ENCODE results near the gene COX17. TPM values are rescaled to one million over a fixed set of nuclear protein-coding genes. Genes with fewer than 3 reads are reported as not detected.

COX17 gene
- total RNA-seq, 2 experiments from 2014 or later: 104 to 113 TPM

DNA sequence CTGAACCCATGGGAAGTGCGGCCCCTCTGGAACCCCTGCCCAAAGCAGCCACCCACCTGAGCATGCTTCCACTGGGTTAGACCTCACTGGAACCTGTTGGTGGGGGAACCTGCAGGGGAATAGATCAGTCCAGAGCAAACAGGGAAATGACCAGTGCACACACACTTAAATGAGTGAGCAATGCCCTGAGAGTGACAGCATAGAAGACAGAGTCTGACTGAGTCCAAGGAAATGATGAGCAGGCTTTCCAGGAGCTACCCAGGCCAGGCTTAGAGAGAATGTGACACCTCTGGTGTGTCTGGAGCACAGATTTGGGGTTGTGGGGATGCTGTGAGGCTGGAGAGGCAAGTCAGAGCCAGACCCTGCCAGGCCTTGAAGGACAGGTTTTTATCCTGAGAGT lies 51.0 kb downstream of the COX17 start:
- no peak overlapping the region for H3K4me3 Mint-ChIP-seq
- no peaks in the 10 kb centered on the region for H3K36me3 Mint-ChIP-seq (ENCODE audit: low read depth)
- CTCF ChIA-PET: interaction anchor here (0.9 kb wide), 1 partner anchor 27 kb away, joined by 4 read pairs; no protein-coding TSS in a partner anchor

DNA sequence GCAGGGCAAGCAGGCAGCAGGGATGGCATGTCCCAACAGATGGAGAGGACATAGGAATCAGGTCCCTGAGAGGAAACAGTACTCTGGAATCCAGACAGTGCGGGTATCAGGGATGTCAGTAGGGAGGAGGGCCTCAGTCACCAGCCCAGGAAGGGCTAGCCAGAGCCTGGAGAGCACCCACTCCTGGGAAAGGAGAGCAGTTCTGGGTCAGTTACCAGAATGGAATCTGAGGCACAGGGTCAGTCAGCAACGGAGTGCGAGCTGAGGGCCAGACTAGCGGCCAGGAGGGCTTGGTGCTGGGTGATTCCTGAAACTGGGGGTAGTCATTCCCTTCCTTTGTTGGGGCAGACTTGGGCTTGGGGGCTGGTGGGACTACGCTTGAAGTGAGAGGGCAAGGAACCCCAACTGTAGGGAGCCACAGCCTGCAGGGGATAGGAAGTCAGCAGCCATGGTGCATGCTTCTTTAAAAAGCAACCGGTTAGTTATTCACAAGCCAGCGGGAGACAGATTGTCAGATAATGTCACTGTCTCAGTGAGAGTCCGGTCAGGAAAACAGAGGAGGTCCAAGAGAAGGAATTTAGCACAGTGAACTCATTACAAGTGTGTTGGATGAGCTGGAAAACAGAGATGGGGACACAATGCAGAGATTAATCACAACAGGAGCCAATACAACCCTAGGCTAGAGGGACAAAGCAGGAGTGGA lies 51.6 kb downstream of the COX17 start:
- Mint-ChIP-seq H3K4me3 (no peak overlapping the region), H3K4me1 (ENCODE audit: low read depth) (peaks cover 20% of the 10 kb centered on the region), H3K36me3 (ENCODE audit: low read depth) (no peaks in the 10 kb centered on the region), H3K27me3 (ENCODE audit: low read depth) (peaks cover 14% of the 10 kb centered on the region), H3K9me3 (no peaks in the 10 kb centered on the region), H3K27ac (no peak overlapping the region)
- intact Hi-C loops (cut with micrococcal nuclease): loop anchor here (1.0 kb wide), 1 partner anchor 20 kb away; no protein-coding TSS in a partner anchor
- DNase-seq: no peak
- CTCF ChIA-PET: no interaction called here

More for the DNA sequence above, 51.0 kb downstream of the COX17 start:
- H3K27ac Mint-ChIP-seq: no peak overlapping the region
- peaks cover 14% of the 10 kb centered on the region for H3K27me3 Mint-ChIP-seq (ENCODE audit: low read depth)
- no peaks in the 10 kb centered on the region for H3K9me3 Mint-ChIP-seq
- intact Hi-C loops (cut with micrococcal nuclease): loop anchor here (1.0 kb wide), 1 partner anchor 21 kb away; no protein-coding TSS in a partner anchor
- DNase-seq: no peak
- H3K4me1 Mint-ChIP-seq (ENCODE audit: low read depth): peaks cover 24% of the 10 kb centered on the region

DNA sequence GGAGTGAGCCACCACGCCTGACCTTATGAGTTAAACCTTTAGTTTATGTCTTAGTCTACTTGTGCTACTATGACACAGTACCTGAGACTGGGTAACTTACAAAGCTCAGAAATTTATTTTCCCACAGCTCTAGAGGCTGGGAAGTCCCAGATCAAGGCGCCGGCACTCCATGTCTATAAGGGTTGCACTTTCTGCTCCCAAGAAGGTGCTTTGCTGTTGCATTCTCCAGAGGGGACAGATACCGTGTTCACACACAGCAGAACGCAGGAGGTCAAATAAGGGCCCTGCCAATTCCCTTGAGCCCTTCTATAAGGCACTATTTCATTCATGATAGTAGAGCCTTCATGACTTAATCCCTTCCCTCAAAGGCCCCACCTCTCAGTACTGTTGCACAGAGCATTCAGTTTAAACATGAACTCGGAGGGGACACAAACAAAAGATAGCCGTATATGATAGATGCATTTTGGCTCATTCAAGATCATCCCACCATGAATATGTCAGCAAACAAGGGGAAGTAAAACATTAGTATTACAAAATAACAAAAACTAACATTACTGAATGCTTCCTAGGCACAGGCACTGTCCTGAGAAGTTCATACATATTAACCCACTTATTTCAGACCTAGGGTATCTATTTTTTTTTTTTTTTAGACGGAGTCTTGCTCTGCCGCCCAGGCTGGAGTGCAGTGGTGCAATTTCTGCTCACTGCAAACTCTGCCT lies 53.0 kb downstream of the COX17 start:
- Mint-ChIP-seq H3K4me1 (ENCODE audit: low read depth) (peaks cover 16% of the 10 kb centered on the region), H3K4me3 (no peak overlapping the region), H3K36me3 (ENCODE audit: low read depth) (no peaks in the 10 kb centered on the region), H3K27me3 (ENCODE audit: low read depth) (peaks cover 14% of the 10 kb centered on the region), H3K27ac (no peak overlapping the region), H3K9me3 (no peaks in the 10 kb centered on the region)
- no peak for DNase-seq
- CTCF ChIA-PET: no interaction called here
- intact Hi-C loops (cut with micrococcal nuclease): no loop called here

DNA sequence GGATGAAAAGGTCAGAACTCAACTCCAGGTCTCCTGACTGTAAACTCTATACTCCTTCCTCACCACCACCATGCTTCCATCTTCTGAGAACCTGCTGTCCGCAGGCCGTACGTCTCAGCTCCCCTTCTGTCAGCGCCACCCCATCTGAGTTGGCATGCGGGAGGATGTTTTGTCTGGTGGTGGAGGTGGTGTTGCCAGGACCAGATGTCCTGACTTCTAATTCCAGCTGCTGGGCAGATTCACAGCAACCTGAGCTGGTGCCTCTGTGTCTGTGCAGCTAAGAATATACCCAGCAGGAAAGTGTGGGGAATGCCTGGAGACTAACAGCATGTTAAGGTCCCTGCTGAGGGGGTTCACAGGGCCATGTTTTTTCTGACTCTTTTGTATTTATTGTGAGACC lies 56.3 kb downstream of the COX17 start:
- H3K4me3 Mint-ChIP-seq: no peak overlapping the region
- no peak overlapping the region for H3K27ac Mint-ChIP-seq
- H3K9me3 Mint-ChIP-seq: no peaks in the 10 kb centered on the region
- no peaks in the 10 kb centered on the region for H3K36me3 Mint-ChIP-seq (ENCODE audit: low read depth)
- no peak for DNase-seq
- peaks cover 3% of the 10 kb centered on the region for H3K27me3 Mint-ChIP-seq (ENCODE audit: low read depth)
- CTCF ChIA-PET: interaction anchor here (1.5 kb wide), 1 partner anchor 60 kb away, joined by 5 read pairs; no protein-coding TSS in a partner anchor
- no peaks in the 10 kb centered on the region for H3K4me1 Mint-ChIP-seq (ENCODE audit: low read depth)
- intact Hi-C loops (cut with micrococcal nuclease): no loop called here

Other genes starting within 250 kb of the COX17 start
- 10 to 100 TPM; 21.4 to 26.9 TPM for gene TMEM39A, start 213.8 kb downstream of the COX17 start, total RNA-seq
- gene POGLUT1, start 208.4 kb downstream of the COX17 start, total RNA-seq: 1 to 10 TPM; 7.6 to 8.0 TPM
- 10 to 100 TPM; 75.6 to 83.8 TPM for gene TIMMDC1, start 178.9 kb downstream of the COX17 start, total RNA-seq
- gene CD80, start 117.8 kb downstream of the COX17 start, total RNA-seq: under 1 TPM; 0.14 to 0.40 TPM
- gene ADPRH, start 97.9 kb downstream of the COX17 start, total RNA-seq: 1 to 10 TPM; 2.6 to 3.1 TPM
- under 1 TPM in 1 of 2 experiments, not detected in 1; 0.19 TPM for gene PLA1A, start 79.5 kb downstream of the COX17 start, total RNA-seq
- gene POPDC2, start 16.8 kb downstream of the COX17 start, total RNA-seq: 1 to 10 TPM in 1 of 2 experiments, under 1 TPM in 1; 0.72 to 1.5 TPM
- gene CFAP91, start 25.6 kb upstream of the COX17 start, total RNA-seq: under 1 TPM; 0.26 to 0.57 TPM
- under 1 TPM; 0.88 to 0.89 TPM for gene NR1I2, start 104.7 kb upstream of the COX17 start, total RNA-seq

All from activated naive CD4-positive, alpha-beta T cell treated with anti-CD3 and anti-CD28 coated beads for 36 hours (primary cell).